Stimulated activated CD8-positive, alpha-beta memory T cell treated with anti-CD3 and anti-CD28 coated beads, Interleukin-7, amount 100 ng/mL, for 4 hours (primary cell): ENCODE data around the gene C13orf46.
"Not testable (repeated sequence)": the region's sequence is repeated elsewhere in the genome, so short reads cannot be mapped to it uniquely, and the experiment has no call there.

Experiments used
- DNase-seq, 2 donors: peaks; one replicate each; pipeline ENCODE4 v3.0.0-alpha.2; 2020; ENCODE audit warnings: low read depth in 2 of 2

The C13orf46 gene

GRCh38 chr13:113923376-113924063, 50.4 kb downstream of the C13orf46 start:
- DNase-seq: no peak

- DNase-seq: no peak
Observed at GRCh38 chr13:113922412-113923118, 51.3 kb downstream of the C13orf46 start.

GRCh38 chr13:113921763-113922162, 52.1 kb downstream of the C13orf46 start:
- DNase-seq: no peak

- no peak for DNase-seq
Observed at GRCh38 chr13:113920606-113921286, 53.1 kb downstream of the C13orf46 start.

GRCh38 chr13:113919761-113920559, 53.9 kb downstream of the C13orf46 start:
- DNase-seq: no peak

- no peak for DNase-seq
Observed at GRCh38 chr13:113918981-113919701, 54.7 kb downstream of the C13orf46 start.

- no peak for DNase-seq
Observed at GRCh38 chr13:113918580-113918979, 55.3 kb downstream of the C13orf46 start.

GRCh38 chr13:113917594-113918371, 56.1 kb downstream of the C13orf46 start:
- no peak for DNase-seq

- no peak for DNase-seq
Observed at GRCh38 chr13:113917096-113917495, 56.8 kb downstream of the C13orf46 start.

GRCh38 chr13:113916330-113916815, 57.5 kb downstream of the C13orf46 start:
- no peak for DNase-seq

- no peak for DNase-seq
Observed at GRCh38 chr13:113915786-113916329, 58.0 kb downstream of the C13orf46 start.

- DNase-seq: no peak
Observed at GRCh38 chr13:113915012-113915763, 58.7 kb downstream of the C13orf46 start.

- no peak for DNase-seq
Observed at GRCh38 chr13:113914333-113915011, 59.4 kb downstream of the C13orf46 start.

- not testable (repeated sequence) for DNase-seq
Observed at GRCh38 chr13:113913838-113914237, 60.0 kb downstream of the C13orf46 start.

GRCh38 chr13:113913408-113913807, 60.5 kb downstream of the C13orf46 start:
- DNase-seq: not testable (repeated sequence)

- DNase-seq: no peak
Observed at GRCh38 chr13:113912596-113912995, 61.3 kb downstream of the C13orf46 start.

GRCh38 chr13:113907635-113908617, 66.0 kb downstream of the C13orf46 start:
- DNase-seq: no peak
